OCI-LY7 (cell line): ENCODE results near the gene MPV17L. TPM values are rescaled to one million over a fixed set of nuclear protein-coding genes. Genes with fewer than 3 reads are reported as not detected.

ENCODE experiments used
- BruUV-seq: library from RNA; stranded (reverse); fragments of 400-500 nt; replicated peaks from 2 replicates; lab custom pipeline; 2021; lab: Mats Ljungman, UMichigan
- CTCF ChIA-PET: fragments of 300-600 bp; sonication (Branson Sonifier 250); formaldehyde crosslinking; loops from one replicate; lab custom pipeline; 2022; ENCODE audit warnings: antibody characterized with exemption; ENCODE audit not compliant: unreplicated experiment; lab: Charles Lee
- POLR2A ChIA-PET: fragments of 300-600 bp; sonication (Branson Sonifier 250); formaldehyde crosslinking; loops from one replicate; lab custom pipeline; 2022; ENCODE audit warnings: antibody characterized with exemption; lab: Charles Lee
- DNase-seq: peaks from one replicate; pipeline ENCODE4 v3.0.0-alpha.2; 2015; ENCODE audit warnings: low spot score
- H2AFZ ChIP-seq: fragments of 200-600 bp; sonication (generic), shearing (Covaris generic); 2 replicates; pipeline ENCODE4 v1.6.1; 2014; ENCODE audit warnings: mild to moderate bottlenecking, antibody characterized with exemption, low read length, moderate library complexity
- H3K27ac ChIP-seq: fragments of 200-600 bp; sonication (generic); 2 replicates; pipeline ENCODE4 v1.5.1; 2014; ENCODE audit warnings: mixed run types, low read depth, mild to moderate bottlenecking, moderate library complexity, low read length, inconsistent platforms; ENCODE audit not compliant: poor library complexity, severe bottlenecking
- H3K36me3 ChIP-seq: fragments of 200-600 bp; sonication (generic); 2 replicates; pipeline ENCODE4 v1.6.1; 2014; ENCODE audit warnings: mild to moderate bottlenecking, antibody characterized with exemption, low read length, moderate library complexity, mixed read lengths; ENCODE audit not compliant: insufficient read depth
- H3K4me1 ChIP-seq: fragments of 200-600 bp; sonication (generic); 2 replicates; pipeline ENCODE4 v1.5.1; 2014; ENCODE audit warnings: mild to moderate bottlenecking, low read length; ENCODE audit not compliant: insufficient read depth, poor library complexity, severe bottlenecking
- H3K4me2 ChIP-seq: fragments of 200-600 bp; sonication (generic); 2 replicates; pipeline ENCODE4 v1.6.1; 2014; ENCODE audit warnings: mild to moderate bottlenecking, low read length
- H3K4me3 ChIP-seq: fragments of 200-600 bp; sonication (generic); 2 replicates; pipeline ENCODE4 v1.5.1; 2014; ENCODE audit warnings: mild to moderate bottlenecking, low read depth, low read length; ENCODE audit not compliant: poor library complexity, severe bottlenecking
- H3K79me2 ChIP-seq: fragments of 200-600 bp; sonication (generic); 2 replicates; pipeline ENCODE4 v1.6.1; 2016; ENCODE audit warnings: low read depth, mild to moderate bottlenecking, low read length, moderate library complexity, mixed read lengths; ENCODE audit not compliant: insufficient read depth
- H3K9me2 ChIP-seq: fragments of 200-600 bp; sonication (generic); 2 replicates; pipeline ENCODE4 v1.6.1; 2016; ENCODE audit warnings: mild to moderate bottlenecking, low read length, mixed read lengths; ENCODE audit not compliant: insufficient read depth
- H3K9me3 ChIP-seq: fragments of 200-600 bp; sonication (generic); 2 replicates; pipeline ENCODE4 v1.6.1; 2014; ENCODE audit warnings: mild to moderate bottlenecking, mixed run types, low read length, mixed read lengths
- H4K20me1 ChIP-seq: fragments of 200-600 bp; sonication (generic); 2 replicates; pipeline ENCODE4 v1.6.1; 2014; ENCODE audit warnings: mild to moderate bottlenecking, antibody characterized with exemption, low read length, moderate library complexity, mixed read lengths; ENCODE audit not compliant: insufficient read depth
- EZH2phosphoT487 ChIP-seq: fragments of 200-600 bp; sonication (generic); IDR thresholded peaks from 2 replicates; pipeline ENCODE4 v1.6.1; 2018; ENCODE audit warnings: low read depth, borderline replicate concordance, mild to moderate bottlenecking, mixed run types, antibody characterized with exemption, low read length, moderate library complexity, mixed read lengths
- intact Hi-C: fragments of 100-400 bp; cut with micrococcal nuclease; formaldehyde crosslinking; loops from one replicate; pipeline ENCODE4 v1.10.0; 2022; ENCODE audit not compliant: unreplicated experiment
- total RNA-seq, 2 experiments: library from RNA; depleted of rRNA in 1 of 2; stranded (reverse); fragments of >200 nt in 1 of 2; shearing (Covaris generic) in 1 of 2; gene quantifications; 2 replicates each; pipeline ENCODE4 v1.2.3, GENCODE V29; 2014 to 2022
- TF ChIP-seq, protein P1 (sequence below): fragments of 200-600 bp; sonication (generic); conservative IDR thresholded peaks from 2 replicates; pipeline ENCODE4 v1.5.1; 2014; ENCODE audit warnings: mild to moderate bottlenecking, antibody characterized with exemption, low read length, moderate library complexity, mixed read lengths

MPV17L gene
- total RNA-seq, 2 experiments from 2014 or later = 0.08 TPM; not detected in 1

- TF ChIP-seq, protein P1, sequence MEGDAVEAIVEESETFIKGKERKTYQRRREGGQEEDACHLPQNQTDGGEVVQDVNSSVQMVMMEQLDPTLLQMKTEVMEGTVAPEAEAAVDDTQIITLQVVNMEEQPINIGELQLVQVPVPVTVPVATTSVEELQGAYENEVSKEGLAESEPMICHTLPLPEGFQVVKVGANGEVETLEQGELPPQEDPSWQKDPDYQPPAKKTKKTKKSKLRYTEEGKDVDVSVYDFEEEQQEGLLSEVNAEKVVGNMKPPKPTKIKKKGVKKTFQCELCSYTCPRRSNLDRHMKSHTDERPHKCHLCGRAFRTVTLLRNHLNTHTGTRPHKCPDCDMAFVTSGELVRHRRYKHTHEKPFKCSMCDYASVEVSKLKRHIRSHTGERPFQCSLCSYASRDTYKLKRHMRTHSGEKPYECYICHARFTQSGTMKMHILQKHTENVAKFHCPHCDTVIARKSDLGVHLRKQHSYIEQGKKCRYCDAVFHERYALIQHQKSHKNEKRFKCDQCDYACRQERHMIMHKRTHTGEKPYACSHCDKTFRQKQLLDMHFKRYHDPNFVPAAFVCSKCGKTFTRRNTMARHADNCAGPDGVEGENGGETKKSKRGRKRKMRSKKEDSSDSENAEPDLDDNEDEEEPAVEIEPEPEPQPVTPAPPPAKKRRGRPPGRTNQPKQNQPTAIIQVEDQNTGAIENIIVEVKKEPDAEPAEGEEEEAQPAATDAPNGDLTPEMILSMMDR = no peak
- no peak for TF ChIP-seq EZH2phosphoT487
- Histone ChIP-seq H3K9me2 (no peaks in the 10 kb centered on the region), H3K4me1 (no peaks in the 10 kb centered on the region), H3K79me2 (no peaks in the 10 kb centered on the region), H3K9me3 (0 out of 2 replicates have a peak, but pooled peaks cover 4% of the 10 kb centered on the region), H3K4me2 (no peak overlapping the region), H3K27ac (no peak overlapping the region), H2AFZ (no peak overlapping the region), H3K4me3 (no peak overlapping the region), H4K20me1 (no peaks in the 10 kb centered on the region), H3K36me3 (no peaks in the 10 kb centered on the region)
- CTCF ChIA-PET = no interaction called here
- DNase-seq = no peak
- intact Hi-C loops = no loop called here
- POLR2A ChIA-PET = no interaction called here
- BruUV-seq = no TSS peak
These were observed 48.2 kb downstream of the MPV17L start for GRCh38 chr16:15443753-15444152.

GRCh38 chr16:15444264-15444663 lies 48.7 kb downstream of the MPV17L start:
- Histone ChIP-seq H3K9me3 (0 out of 2 replicates have a peak, but pooled peaks cover 4% of the 10 kb centered on the region), H3K27ac (no peak overlapping the region), H3K79me2 (no peaks in the 10 kb centered on the region), H4K20me1 (no peaks in the 10 kb centered on the region), H3K4me2 (no peak overlapping the region), H3K36me3 (no peaks in the 10 kb centered on the region), H3K4me1 (no peaks in the 10 kb centered on the region), H3K9me2 (no peaks in the 10 kb centered on the region), H3K4me3 (no peak overlapping the region), H2AFZ (no peak overlapping the region)
- intact Hi-C loops = no loop called here
- BruUV-seq = no TSS peak
- ChIA-PET CTCF (no interaction called here), POLR2A (no interaction called here)
- DNase-seq = no peak
- no peak for TF ChIP-seq EZH2phosphoT487
- TF ChIP-seq, protein P1 = no peak

DNA sequence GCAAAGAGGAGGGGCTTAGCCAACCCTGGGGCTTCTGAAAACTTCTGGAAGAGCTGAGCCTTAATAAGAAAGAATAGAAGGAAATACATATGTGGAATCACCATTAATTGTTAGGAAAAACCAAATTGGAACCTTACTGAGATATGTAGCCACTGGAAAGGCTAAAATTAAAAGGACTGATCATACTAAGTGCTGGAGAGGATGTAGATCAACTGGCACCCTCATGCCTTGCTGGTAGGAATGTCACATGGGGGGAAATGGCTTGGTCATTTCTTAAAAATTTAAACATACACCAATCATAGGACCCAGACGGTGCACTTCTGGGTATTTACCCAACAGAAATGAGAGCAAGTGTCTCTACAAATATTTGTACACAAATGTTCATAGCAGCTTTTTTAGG lies 49.9 kb downstream of the MPV17L start:
- Histone ChIP-seq H2AFZ (no peak overlapping the region), H3K4me3 (no peak overlapping the region), H3K27ac (no peak overlapping the region), H3K4me1 (no peaks in the 10 kb centered on the region), H3K4me2 (no peak overlapping the region), H3K9me2 (no peaks in the 10 kb centered on the region), H3K9me3 (0 out of 2 replicates have a peak, but pooled peaks cover 4% of the 10 kb centered on the region), H4K20me1 (no peaks in the 10 kb centered on the region), H3K36me3 (no peaks in the 10 kb centered on the region), H3K79me2 (no peaks in the 10 kb centered on the region)
- POLR2A ChIA-PET = no interaction called here
- no TSS peak for BruUV-seq
- CTCF ChIA-PET = no interaction called here
- no peak for TF ChIP-seq EZH2phosphoT487
- TF ChIP-seq, protein P1 = no peak
- intact Hi-C loops = no loop called here
- no peak for DNase-seq
